H1 (cell line): ENCODE measurements around the gene MPPED2. TPM values are rescaled to one million over a fixed set of nuclear protein-coding genes. Genes with fewer than 3 reads are reported as not detected.

Source experiments
- BACH1 ChIP-seq: IDR thresholded peaks from 2 replicates; pipeline ENCODE4 v1.6.1; 2012; ENCODE audit warnings: low read length, improper control_type of control experiment
- BRCA1 ChIP-seq: IDR thresholded peaks from 2 replicates; pipeline ENCODE4 v1.6.1; 2012; ENCODE audit warnings: low read depth, low read length, improper control_type of control experiment
- EZH2 ChIP-seq: fragments of 200-600 bp; sonication (generic); IDR thresholded peaks from 2 replicates; pipeline ENCODE4 v1.7.1; 2012; ENCODE audit warnings: low read depth, mild to moderate bottlenecking, moderate library complexity, low read length, inconsistent platforms; ENCODE audit not compliant: severe bottlenecking
- POLR2AphosphoS5 ChIP-seq: IDR thresholded peaks from 2 replicates; pipeline ENCODE4 v1.6.1; 2011; ENCODE audit warnings: low read depth, low read length
- RNF2 ChIP-seq: fragments of 200-900, 300-1000 bp; sonication (generic); IDR thresholded peaks from 2 replicates; pipeline ENCODE4 v1.7.1; 2016; ENCODE audit warnings: borderline replicate concordance, low read depth, mild to moderate bottlenecking, antibody characterized with exemption, low read length; ENCODE audit not compliant: poor library complexity, severe bottlenecking; ENCODE audit errors: missing control alignments
- polyA plus RNA-seq, 7 experiments: library from polyadenylated mRNA; depleted of rRNA in 3 of 7; stranded (reverse) in 5 of 7; unstranded in 2 of 7; fragments of >200 nt in 5 of 7; fragments of 200-250 nt in 2 of 7; gene quantifications; 1 replicate in 5 of 7; 2 replicates in 1 of 7; 4 replicates in 1 of 7; pipeline versions ENCODE4 v1.2.1 to v1.2.3, GENCODE V29; 2011 to 2013; ENCODE audit warnings: missing spikeins in 2 of 7, mixed read lengths in 2 of 7
- total RNA-seq: library from RNA; stranded (reverse); fragmentation: NEBNext Ultra II Directional; extraction: Animal tissue kit (Norgen Biotek cat#: 25700); gene quantifications from 2 replicates; pipeline ENCODE4 v1.2.1, GENCODE V29; 2021

MPPED2 gene
- total and polyA plus RNA-seq, 2 of the 8 experiments (the other 6 are each of a cell fraction or from before 2014, with no cell fraction given) = 1.3 to 3.5 TPM

GRCh38 chr11:30585125-30585891 is 845 bp downstream of the MPPED2 start (continued):
- TF ChIP-seq BRCA1 (no peak), EZH2 (peak; percentile 14), POLR2AphosphoS5 (no peak), BACH1 (no peak), RNF2 (peak; percentile 7)
